Sciatic nerve (tissue), 2 donors: ENCODE measurements around the gene CYB5D1. TPM values are rescaled to one million over a fixed set of nuclear protein-coding genes. Genes with fewer than 3 reads are reported as not detected.
A peak's percentile ranks its signal among the peaks of the same experiment; 100 is the strongest.

Experiments
- ATAC-seq: fragments of 200-7000 bp; cut with Tn5 transposase; one replicate; pipeline ENCODE4 v1.9.1; 2020; ENCODE audit warnings: mild to moderate bottlenecking, moderate library complexity
- DNase-seq: peaks from one replicate; pipeline ENCODE4 v3.0.0-alpha.2; 2020; ENCODE audit warnings: low spot score
- intact Hi-C: fragments of 100-400 bp; cut with DNase I; formaldehyde crosslinking; loops from one replicate; pipeline ENCODE4 v1.14.2; 2022
- total RNA-seq: library from RNA; stranded (reverse); fragmentation: NEBNext Ultra II Directional; extraction: Animal tissue kit (Norgen Biotek cat#: 25700); gene quantifications from one replicate; pipeline ENCODE4 v1.2.1, GENCODE V29; 2021
- donor health status: DM: no; HTN: no; CAD: no.
- donor health status: DM: no; HTN: no; CAD: no.

The CYB5D1 gene
- total RNA-seq, 1 donor from 2014 or later, result 13.3 TPM

GRCh38 chr17:7894866-7895265, 37.1 kb downstream of the CYB5D1 start:
- intact Hi-C loops, result no loop called here
- DNase-seq (no peak), ATAC-seq (no peak)

- no peak for DNase-seq
- no peak for ATAC-seq
- intact Hi-C loops, result no loop called here
Observed at GRCh38 chr17:7897090-7897489, 39.3 kb downstream of the CYB5D1 start.

GRCh38 chr17:7897773-7898172, 40.0 kb downstream of the CYB5D1 start:
- peak; percentile 74 for ATAC-seq
- intact Hi-C loops, result no loop called here
- no peak for DNase-seq

- DNase-seq (no peak), ATAC-seq (no peak)
- intact Hi-C loops, result no loop called here
Observed at GRCh38 chr17:7903154-7904103, 45.6 kb downstream of the CYB5D1 start.

- DNase-seq (no peak), ATAC-seq (no peak)
- intact Hi-C loops, result no loop called here
Observed at GRCh38 chr17:7909089-7909488, 51.3 kb downstream of the CYB5D1 start.

- no peak for ATAC-seq
- DNase-seq, result no peak
- intact Hi-C loops, result loop anchor here (5.0 kb wide), 1 partner anchor 82 kb away; no protein-coding TSS in a partner anchor
Observed at GRCh38 chr17:7910281-7910680, 52.5 kb downstream of the CYB5D1 start.

GRCh38 chr17:7910711-7911110, 52.9 kb downstream of the CYB5D1 start:
- ATAC-seq (no peak), DNase-seq (no peak)
- intact Hi-C loops, result loop anchor here (5.0 kb wide), 1 partner anchor 82 kb away; no protein-coding TSS in a partner anchor

- intact Hi-C loops, result loop anchor here (5.0 kb wide), 1 partner anchor 81 kb away; no protein-coding TSS in a partner anchor
- ATAC-seq, result no peak
- no peak for DNase-seq
Observed at GRCh38 chr17:7911116-7911515, 53.3 kb downstream of the CYB5D1 start.

Other genes with a start within 250 kb of the CYB5D1 start
- 46.5 TPM for gene FXR2, start 243.1 kb upstream of the CYB5D1 start, total RNA-seq
- 68.7 TPM for gene SAT2, start 230.2 kb upstream of the CYB5D1 start, total RNA-seq
- gene SHBG, start 227.9 kb upstream of the CYB5D1 start, total RNA-seq, result 0.53 TPM
- 14.3 TPM for gene ATP1B2, start 207.1 kb upstream of the CYB5D1 start, total RNA-seq
- 41.5 TPM for gene TP53, start 170.5 kb upstream of the CYB5D1 start, total RNA-seq
- 5.7 TPM for gene WRAP53, start 169.5 kb upstream of the CYB5D1 start, total RNA-seq
- gene EFNB3, start 152.8 kb upstream of the CYB5D1 start, total RNA-seq, result 0.53 TPM
- gene DNAH2, start 140.3 kb upstream of the CYB5D1 start, total RNA-seq, result 0.31 TPM
- 41.0 TPM for gene KDM6B, start 23.8 kb upstream of the CYB5D1 start, total RNA-seq
- gene TMEM88, start 2.9 kb upstream of the CYB5D1 start, total RNA-seq, result 18.5 TPM
- gene NAA38, start 444 bp upstream of the CYB5D1 start, total RNA-seq, result 53.5 TPM
- gene CHD3, start 30.8 kb downstream of the CYB5D1 start, total RNA-seq, result 138 TPM
- gene RNF227, start 58.3 kb downstream of the CYB5D1 start, total RNA-seq, result 5.7 TPM
- gene KCNAB3, start 71.9 kb downstream of the CYB5D1 start, total RNA-seq, result 1.2 TPM
- gene TRAPPC1, start 73.9 kb downstream of the CYB5D1 start, total RNA-seq, result 78.3 TPM
- gene CNTROB, start 74.2 kb downstream of the CYB5D1 start, total RNA-seq, result 27.8 TPM
- gene GUCY2D, start 144.6 kb downstream of the CYB5D1 start, total RNA-seq, result not detected
- gene ALOX15B, start 181.1 kb downstream of the CYB5D1 start, total RNA-seq, result not detected
- not detected for gene ALOX12B, start 229.7 kb downstream of the CYB5D1 start, total RNA-seq